Sciatic nerve (tissue), 2 donors: ENCODE results near the gene TMEM221. TPM values are rescaled to one million over a fixed set of nuclear protein-coding genes. Genes with fewer than 3 reads are reported as not detected.

Experiments used
- ATAC-seq: fragments of 200-7000 bp; cut with Tn5 transposase; one replicate; pipeline ENCODE4 v1.9.1; 2020; ENCODE audit warnings: mild to moderate bottlenecking, moderate library complexity
- DNase-seq: peaks from one replicate; pipeline ENCODE4 v3.0.0-alpha.2; 2020; ENCODE audit warnings: low spot score
- intact Hi-C: fragments of 100-400 bp; cut with DNase I; formaldehyde crosslinking; loops from one replicate; pipeline ENCODE4 v1.14.2; 2022
- total RNA-seq: library from RNA; stranded (reverse); fragmentation: NEBNext Ultra II Directional; extraction: Animal tissue kit (Norgen Biotek cat#: 25700); gene quantifications from one replicate; pipeline ENCODE4 v1.2.1, GENCODE V29; 2021
- donor health status: DM: no; HTN: no; CAD: no.
- donor health status: DM: no; HTN: no; CAD: no.

TMEM221 gene
- total RNA-seq, 1 donor from 2014 or later, result 0.36 TPM

DNA sequence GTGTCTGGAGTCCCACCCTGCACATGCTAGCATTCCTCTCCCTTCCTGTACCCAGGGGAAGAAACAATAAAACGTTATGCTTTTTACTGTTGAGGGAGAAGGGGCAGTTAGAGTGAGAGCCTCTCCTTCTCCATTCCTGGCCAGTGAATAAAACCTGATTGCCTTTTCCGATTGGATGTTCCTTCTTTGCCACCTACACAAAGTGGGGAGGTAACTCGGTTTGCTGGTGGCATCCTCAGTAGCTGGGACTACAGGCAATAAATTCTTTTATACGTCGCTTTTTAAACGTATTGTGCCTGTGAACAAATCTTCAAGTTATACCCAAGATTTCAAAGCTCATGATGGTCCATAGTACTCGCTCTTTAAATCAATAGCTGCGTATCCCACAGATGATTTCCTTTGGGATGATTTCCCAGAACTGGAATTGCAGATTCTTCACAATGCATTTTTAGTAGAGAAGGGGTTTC is 29.3 kb downstream of the TMEM221 start:
- no peak for DNase-seq
- intact Hi-C loops, result no loop called here
- ATAC-seq, result no peak

DNA sequence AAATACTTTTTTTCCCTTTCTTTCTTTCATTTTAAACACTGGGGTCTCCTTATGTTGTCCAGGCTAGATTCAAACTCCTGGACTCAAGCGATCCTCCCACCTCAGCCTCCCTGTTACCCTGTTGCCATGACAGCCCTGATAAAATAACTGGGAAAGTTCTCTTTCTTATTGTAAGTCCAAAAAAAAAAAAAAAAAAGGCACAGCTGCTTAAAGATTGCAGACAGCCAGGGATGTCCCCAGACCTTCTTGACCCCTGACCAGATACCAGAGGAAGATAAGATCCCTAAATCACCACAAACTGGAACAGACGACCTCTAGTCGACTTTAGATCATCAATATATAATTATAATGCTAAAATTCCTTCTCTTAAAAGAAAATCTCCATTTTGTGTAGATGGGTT is 29.8 kb downstream of the TMEM221 start:
- ATAC-seq (no peak), DNase-seq (no peak)
- intact Hi-C loops, result no loop called here

DNA sequence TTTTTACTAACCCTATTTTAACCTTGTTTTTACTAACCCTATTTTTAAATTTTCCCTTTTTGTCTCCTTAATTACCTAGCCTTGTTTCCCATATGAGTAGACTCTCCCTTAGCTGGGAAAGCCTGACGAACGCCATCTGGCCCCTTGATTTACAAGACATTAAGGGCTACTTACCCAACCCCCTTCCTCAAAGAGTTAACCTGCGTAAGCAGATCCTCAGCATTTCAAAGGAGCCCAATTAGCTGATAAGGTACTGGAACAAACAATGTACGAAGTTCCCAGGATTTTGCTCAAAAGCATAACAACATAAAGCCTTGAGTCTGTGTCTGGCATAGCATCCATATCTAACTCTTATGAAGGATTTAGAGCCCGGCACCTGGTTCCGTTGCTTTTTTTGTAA is 33.3 kb downstream of the TMEM221 start:
- DNase-seq (no peak), ATAC-seq (no peak)
- intact Hi-C loops, result no loop called here

DNA sequence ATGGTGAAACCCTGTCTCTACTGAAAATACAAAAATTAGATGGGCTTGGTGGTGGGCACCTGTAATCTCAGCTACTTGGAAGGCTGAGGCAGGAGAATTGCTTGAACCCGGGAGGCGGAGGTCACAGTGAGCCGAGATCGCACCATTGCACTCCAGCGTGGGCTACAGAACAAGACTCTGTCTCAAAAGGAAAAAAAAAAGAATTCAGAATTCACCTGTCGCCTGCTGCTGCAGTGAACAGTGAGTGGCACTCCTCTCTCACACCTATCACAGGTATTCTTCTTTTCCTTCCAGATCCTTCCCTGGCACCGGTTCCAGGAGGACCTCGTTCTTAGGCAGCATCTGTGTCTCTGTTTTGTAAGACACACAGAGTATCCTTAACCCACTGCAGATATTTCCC is 34.4 kb downstream of the TMEM221 start:
- intact Hi-C loops, result no loop called here
- no peak for DNase-seq
- no peak for ATAC-seq

DNA sequence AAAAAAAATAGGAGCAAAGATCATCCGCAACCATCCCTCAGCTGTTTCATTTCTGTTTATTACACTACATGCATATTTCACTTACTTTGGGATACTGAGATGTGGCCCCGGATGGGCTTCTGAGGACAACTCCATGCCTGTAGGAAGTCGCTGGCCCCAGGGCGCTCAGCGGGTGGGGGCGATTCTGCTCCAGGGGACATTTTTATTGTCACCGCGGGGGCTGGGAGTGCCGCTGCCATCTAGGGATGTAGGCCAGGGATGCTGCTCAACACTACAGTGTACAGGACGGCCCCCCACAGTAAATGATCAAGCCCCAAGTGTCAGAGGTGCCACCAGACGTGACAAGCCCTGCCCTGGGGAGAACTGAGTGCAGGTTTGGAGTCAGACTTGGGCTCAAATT is 36.7 kb downstream of the TMEM221 start:
- DNase-seq (no peak), ATAC-seq (no peak)
- intact Hi-C loops, result no loop called here

DNA sequence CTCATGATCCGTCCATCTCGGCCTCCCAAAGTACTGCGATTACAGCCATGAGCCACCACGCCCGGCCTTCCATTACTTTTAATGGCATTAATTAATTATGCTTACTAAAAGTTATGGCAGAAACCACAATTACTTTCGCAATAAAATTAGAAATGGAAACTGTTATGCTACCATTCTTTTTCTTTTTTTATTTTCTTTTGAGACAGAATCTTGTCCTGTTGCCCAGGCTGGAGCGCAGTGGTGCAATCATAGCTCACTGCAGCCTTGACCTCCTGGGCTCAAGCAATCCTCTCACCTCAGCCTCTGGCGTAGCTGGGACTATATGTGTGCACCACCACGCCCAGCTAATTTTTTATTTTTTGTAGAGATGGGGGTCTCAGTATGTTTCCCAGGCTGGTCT is 38.5 kb downstream of the TMEM221 start:
- DNase-seq, result no peak
- intact Hi-C loops, result no loop called here

DNA sequence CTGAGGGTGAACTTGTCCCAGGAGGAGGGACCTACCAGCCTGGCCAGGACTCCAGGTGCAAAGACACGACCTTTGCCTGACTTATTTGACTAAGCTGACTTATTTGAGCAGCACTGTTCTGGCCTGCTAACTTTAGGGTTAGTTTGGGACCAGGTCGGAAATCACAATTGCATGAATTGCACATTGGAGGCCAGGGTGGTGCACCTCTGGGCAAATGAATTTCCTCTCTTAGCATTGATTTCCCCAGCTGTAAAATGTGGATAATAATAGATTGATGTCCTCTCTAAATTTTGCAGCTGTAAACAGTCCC is 41.6 kb downstream of the TMEM221 start:
- intact Hi-C loops, result no loop called here
- no peak for DNase-seq
- ATAC-seq, result no peak

More for the DNA sequence above, 38.5 kb downstream of the TMEM221 start:
- ATAC-seq, result no peak

DNA sequence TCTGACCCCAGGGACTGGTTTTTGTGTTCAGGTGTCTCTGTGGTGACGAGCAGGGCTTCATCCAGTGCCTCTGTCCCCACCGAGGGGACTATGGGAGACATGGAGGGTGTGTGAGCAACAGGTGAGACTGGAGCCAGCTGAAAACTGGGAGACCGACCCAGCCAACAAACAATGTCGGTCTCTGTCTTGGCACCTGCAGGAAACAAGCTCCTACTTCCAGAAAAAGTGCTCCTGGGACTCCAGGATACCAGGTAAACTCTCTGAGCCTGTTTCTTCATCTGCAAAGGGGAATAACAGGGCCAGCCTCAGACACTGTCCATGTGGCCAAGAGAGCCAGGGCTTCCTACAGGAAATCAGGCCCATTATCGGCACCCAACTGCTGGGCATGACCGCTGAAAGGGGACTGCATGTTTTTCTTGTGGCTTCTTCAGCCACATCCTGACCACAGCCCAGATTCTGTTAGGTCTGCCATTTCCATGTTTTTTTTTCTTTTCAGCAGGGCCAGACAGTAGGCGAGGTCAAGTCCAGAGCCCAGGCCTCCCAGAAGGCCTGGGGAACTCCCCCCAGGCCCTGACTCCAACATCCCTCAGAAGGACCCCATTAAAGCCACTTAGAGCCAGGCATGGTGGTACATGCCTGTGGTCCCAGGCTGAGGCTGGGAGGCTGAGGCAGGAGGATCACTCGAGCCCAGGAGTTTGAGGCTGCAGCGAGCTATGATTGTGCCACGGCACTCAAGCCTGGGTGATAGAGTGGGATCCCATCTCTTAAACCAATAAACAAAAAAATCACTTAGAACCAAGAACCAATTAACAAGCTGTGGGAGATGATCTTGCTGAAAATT is 42.2 kb downstream of the TMEM221 start:
- ATAC-seq, result no peak
- intact Hi-C loops, result no loop called here
- DNase-seq, result no peak

DNA sequence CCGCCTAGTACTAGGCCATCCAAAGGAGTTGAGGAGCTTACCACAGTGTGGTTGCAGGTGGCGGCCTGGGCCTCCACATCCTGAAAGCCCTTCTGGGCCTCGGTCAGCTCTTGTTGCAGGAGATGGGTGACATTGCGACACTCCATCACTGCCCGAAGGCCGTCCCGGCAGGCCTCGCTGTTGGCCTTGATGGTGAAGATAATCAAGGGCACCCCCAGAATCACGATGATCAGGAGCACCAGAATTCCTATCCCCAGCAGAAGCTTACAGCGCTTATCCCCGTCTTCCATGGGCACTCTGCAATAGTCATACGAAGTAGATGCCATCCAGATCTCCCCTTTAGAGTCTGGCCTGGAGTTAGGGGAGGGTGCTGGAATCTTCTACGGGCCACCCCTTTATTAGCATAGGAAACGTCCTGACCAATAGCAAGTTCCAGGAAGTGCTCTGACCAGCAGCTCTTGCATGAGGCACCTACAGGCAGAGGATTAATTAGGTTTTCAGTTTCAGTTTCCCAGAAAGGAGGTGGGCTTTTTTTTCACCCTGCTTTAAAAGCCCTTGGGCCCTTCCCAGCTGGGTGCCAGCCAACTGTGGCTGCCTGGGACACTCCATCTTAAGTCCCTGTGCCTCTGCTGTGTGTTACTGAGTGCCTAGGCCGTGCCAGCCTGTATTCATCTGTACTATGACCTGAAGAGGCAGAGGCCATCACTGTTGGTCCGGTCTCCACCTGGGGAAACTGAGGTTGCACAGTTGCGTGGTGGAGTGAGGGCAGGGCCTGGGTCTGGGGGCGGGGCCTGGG is 43.0 kb downstream of the TMEM221 start, which contains the start of gene BST2:
TSS of gene BST2 (minus strand) at position 381 of the 796 bp plus-strand sequence. CDS start at position 326, 55 bp downstream.
- intact Hi-C loops, result no loop called here
- DNase-seq (no peak), ATAC-seq (peak; percentile 96)

DNA sequence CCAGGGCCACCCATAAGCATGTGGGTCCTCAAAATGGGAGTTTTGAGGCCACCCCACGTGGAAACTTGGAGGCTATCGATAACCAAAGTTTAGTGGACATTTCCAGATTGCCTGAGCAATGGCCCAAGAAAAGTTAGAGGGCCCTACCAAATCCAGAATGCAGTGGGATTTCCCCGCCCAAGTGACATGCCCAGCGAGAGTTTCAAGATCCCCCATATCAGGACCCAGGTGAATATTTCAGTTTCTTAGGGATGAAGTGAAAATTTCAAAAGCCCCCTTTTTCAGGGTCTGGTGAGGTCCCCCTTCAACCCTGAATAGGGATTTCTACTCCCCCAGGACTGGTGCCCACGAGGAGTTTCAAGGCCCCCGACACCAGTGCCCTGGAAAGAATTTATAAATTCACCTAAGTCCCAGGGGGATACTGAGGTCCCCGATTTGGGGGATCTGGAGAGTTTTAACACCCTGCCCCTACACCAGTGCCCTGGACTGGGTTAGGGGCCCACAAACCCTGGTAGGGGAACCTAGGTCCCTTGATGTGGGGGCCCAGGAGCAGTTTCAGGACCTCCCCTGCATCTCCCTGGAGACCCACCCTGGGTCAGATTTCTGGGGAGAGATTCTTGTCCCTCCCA is 43.7 kb downstream of the TMEM221 start:
- DNase-seq (no peak), ATAC-seq (no peak)
- intact Hi-C loops, result no loop called here

DNA sequence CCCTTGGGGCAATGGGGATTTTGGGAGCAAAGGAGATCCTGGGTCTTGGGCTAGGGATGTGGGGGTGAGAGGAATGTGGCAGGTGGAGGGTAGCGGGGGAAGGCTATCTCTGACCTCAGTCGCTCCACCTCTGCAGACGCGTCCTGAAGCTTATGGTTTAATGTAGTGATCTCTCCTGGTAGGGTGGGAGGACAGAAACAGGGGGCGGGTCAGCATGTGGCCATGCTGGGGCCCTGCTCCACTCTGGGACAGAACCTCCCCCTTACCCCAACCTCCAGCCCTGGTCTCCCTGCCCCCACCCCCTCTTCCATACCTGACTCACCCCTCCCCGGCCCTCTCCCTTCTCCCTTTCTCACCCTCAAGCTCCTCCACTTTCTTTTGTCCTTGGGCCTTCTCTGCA is 44.5 kb downstream of the TMEM221 start:
- DNase-seq (no peak), ATAC-seq (no peak)
- intact Hi-C loops, result no loop called here

DNA sequence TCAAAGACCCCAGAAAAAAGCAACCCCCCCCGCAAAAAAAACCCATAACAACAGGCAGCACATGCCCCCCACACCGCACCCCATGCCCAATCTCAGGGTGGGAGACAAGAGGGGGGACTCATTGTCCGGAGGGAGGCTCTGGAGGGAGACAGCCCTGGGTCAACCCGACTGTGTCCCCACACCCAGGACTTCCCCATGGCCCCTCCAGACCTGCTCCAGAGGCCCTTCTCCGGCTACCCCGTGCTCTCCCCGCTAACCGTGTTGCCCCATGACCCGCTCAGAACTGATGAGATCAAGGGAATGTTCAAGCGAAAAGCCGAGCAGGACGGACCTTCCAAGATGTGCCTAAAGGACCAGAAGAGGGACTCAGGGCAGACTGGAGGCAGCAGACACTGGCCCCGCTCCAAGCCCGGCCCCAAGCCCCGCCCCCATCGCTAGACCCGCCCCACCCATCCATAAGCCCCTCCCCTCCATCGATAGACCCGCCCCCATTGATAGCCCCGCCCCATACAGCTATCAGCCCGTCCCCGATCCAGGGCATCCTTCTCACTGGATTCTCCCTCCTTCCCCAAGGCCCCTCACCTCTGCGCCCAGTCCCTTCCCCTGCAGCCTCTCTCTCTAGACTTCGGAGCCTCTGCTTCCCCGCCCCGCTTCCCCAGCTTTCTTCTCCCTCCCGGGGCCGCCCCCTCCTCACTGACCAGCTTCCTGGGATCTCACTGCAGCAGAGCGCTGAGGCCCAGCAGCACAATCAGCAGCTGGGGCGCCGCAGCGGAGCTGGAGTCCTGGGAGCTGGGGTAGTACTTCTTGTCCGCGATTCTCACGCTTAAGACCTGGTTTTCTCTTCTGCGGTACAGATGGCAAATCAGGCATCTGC is 45.2 kb downstream of the TMEM221 start:
- intact Hi-C loops, result no loop called here
- DNase-seq (no peak), ATAC-seq (peak; percentile 32)

DNA sequence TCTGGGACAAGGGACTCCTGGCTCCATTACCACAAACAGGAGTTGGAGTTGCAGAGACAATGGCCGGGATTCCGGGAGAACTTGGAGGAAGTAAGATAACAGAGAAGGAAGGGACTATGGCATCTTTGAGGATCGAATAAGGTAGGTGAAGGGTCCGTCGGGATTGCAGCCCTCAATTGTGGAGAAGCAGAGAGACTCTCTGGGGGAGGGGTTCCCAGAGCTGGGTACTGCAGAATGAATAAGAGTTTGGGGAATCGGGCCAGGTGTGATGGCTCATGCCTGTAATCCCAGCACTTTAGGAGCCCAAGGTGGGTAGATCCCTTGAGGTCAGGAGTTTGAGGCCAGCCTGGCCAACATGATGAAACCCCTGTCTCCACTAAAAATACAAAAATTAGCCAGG is 46.8 kb downstream of the TMEM221 start:
- intact Hi-C loops, result no loop called here

DNA sequence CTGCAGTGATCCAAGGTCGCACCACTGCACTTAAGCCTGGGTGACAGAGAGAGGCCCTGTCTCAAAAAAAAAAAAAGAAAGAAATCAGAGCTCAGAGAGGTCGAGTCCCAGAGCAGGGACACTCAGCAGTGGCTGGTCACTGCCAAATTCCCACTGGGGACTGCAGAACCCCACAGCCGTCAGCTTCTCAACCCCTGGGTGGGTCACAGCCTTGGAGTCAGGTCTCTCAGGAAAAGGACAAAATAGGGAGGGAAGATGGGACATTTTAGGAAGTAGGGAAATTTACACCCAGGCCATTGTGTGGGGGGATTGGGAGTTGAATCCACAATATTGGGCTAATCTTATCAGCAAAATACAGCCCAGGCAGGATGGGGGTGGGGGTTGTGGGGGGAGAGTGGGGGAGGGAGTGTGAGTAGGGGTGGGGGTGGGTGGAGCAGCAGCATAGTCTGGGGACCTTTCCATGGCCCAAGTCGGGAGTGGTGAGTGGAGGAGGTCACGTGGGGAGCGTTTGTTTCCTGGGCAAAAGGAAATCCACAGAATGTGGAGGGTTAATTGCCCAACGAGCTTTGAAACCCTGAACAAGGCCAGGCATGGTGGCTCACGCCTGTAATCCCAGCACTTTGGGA is 49.5 kb downstream of the TMEM221 start:
- DNase-seq, result no peak
- intact Hi-C loops, result no loop called here
- ATAC-seq, result no peak

More for the DNA sequence above, 46.8 kb downstream of the TMEM221 start:
- ATAC-seq (no peak), DNase-seq (no peak)

DNA sequence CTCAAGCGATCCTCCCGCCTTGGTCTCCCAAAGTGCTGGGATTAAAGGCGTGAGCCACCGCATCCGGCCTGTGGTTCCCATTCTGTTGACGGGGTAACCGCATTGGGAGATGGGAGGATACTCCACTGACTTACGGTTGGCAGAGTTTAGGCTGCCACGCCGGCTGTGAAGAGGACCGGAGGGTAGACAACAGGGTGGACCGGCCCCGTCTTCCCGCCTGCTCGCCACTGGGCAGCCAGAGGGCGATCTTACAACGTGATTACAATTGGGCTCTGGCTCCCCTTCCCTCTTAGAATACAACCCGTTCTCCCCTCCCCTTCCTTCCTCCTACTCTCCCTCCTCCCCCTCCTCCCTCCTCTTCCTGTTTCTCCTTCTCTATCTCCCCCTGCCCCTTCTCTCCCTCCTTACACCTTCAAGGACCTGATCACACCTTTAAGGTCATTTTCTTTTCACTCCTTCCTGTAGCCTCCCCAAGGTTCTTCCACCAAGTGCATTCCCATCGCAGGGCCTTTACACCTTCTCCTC is 53.5 kb downstream of the TMEM221 start:
- ATAC-seq (peak; percentile 51), DNase-seq (peak; percentile 82)
- intact Hi-C loops, result no loop called here

DNA sequence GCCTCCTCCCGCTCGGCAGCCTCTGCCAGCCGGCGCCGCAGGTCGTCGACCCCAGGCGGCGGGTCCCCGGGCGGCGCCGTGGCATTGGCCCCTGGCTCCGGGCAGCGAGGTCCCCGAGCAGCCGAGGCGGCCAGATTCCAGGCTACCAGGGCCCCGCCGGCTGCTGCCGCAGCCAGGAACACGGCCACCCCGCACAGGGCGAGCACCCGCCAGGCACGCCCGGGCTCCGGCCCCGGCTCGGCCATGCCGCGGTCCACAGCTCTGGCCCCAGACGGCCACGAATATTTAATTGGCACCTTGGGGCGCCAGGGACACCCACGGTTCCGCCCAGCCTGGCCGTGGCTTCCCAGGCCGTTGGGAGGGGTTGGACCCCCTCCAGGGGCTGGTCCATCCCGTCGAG is 54.6 kb downstream of the TMEM221 start, which contains the start of gene CCDC194:
TSS of gene CCDC194 (minus strand) at position 283 of the 400 bp plus-strand sequence. CDS start at position 245, 38 bp downstream.
- intact Hi-C loops, result no loop called here
- ATAC-seq (no peak), DNase-seq (no peak)

DNA sequence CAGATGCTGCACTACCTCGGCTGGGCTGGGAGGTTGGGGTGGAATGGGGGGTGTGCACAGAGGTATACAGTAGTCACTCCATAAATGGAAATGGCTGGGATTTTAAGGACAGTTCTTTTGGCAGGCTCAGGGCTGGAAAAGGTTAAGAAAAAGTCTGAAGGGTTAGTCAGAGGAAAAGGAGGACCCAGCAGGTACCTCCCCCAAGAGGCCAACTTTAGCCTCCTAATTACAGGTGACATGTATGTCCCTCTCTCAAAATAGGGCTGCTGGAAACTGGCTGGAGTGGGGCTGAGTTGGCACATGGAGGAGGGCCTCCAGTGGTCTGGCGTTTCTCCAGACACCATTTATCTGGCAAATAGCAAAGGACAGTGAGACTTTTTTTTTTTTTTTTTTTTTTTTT is 55.5 kb downstream of the TMEM221 start:
- no peak for DNase-seq
- intact Hi-C loops, result no loop called here
- ATAC-seq, result no peak
